ENCODE results near the gene DNAH3. TPM values are rescaled to one million over a fixed set of nuclear protein-coding genes. Genes with fewer than 3 reads are reported as not detected.

The DNAH3 gene
- total and polyA plus RNA-seq, 2 of the 8 experiments (the other 6 are each of a cell fraction or from before 2014, with no cell fraction given): 0.57 to 0.71 TPM

- no peaks in the 10 kb centered on the region for H3K27me3 ChIP-seq (replicated peaks in 1 of 4; ENCODE audit: control insufficient read depth in 3 of 4, extremely low read depth in 1 of 4, insufficient read depth in 3 of 4, low read length in 3 of 4)
- no peaks in the 10 kb centered on the region for H3K4me1 ChIP-seq (replicated peaks in 1 of 4; ENCODE audit: control insufficient read depth in 3 of 4, insufficient read depth in 4 of 4, low read length in 3 of 4)
- H4K20me1 ChIP-seq (replicated peaks in 1 of 2; ENCODE audit: control insufficient read depth in 1 of 2, insufficient read depth in 2 of 2, low read length in 2 of 2): no peaks in the 10 kb centered on the region
- no peak overlapping the region for H2BK5ac ChIP-seq (ENCODE audit: low read depth, low read length)
- no peak overlapping the region for H3K27ac ChIP-seq (ENCODE audit: low read depth, low read length)
- no peak overlapping the region for H2BK15ac ChIP-seq (ENCODE audit: low read length)
- no peak overlapping the region for H3K9ac ChIP-seq (replicated peaks in 1 of 4; ENCODE audit: extremely low read depth in 1 of 4, low read depth in 3 of 4, low read length in 3 of 4)
- no peak overlapping the region for H2BK120ac ChIP-seq (replicated peaks; ENCODE audit: low read depth, low read length)
- FAIRE-seq (no peak), DNase-seq (ENCODE audit: low read depth in 1 of 2, low spot score in 2 of 2) (no peak)
- no peak overlapping the region for H2AK5ac ChIP-seq (ENCODE audit: low read depth, low read length)
- H4K91ac ChIP-seq (replicated peaks; ENCODE audit: insufficient read length, low read length): no peak overlapping the region
- no peak overlapping the region for H2AFZ ChIP-seq (ENCODE audit: low read length)
- H3K79me1 ChIP-seq (ENCODE audit: low read depth, low read length): no peaks in the 10 kb centered on the region
- no peak overlapping the region for H3K56ac ChIP-seq (replicated peaks; ENCODE audit: insufficient read length, low read depth, low read length)
- H2BK20ac ChIP-seq (ENCODE audit: low read length): no peak overlapping the region
- H3K18ac ChIP-seq (ENCODE audit: extremely low read depth, low read length): no peak overlapping the region
- no peak overlapping the region for H3K4me3 ChIP-seq (ENCODE audit: extremely low read depth in 1 of 4, insufficient read depth in 2 of 4, low read depth in 3 of 4, low read length in 4 of 4)
- no peak overlapping the region for H2BK12ac ChIP-seq (ENCODE audit: low read depth, low read length)
- POLR2A ChIA-PET (ENCODE audit: partially characterized antibody): no interaction called here
- H3K79me2 ChIP-seq (ENCODE audit: control insufficient read depth in 1 of 2, insufficient read depth in 2 of 2, low read length in 2 of 2): no peaks in the 10 kb centered on the region
- H3K4me2 ChIP-seq (ENCODE audit: insufficient read depth in 1 of 2, low read depth in 2 of 2, low read length in 2 of 2): no peak overlapping the region
- H3K36me3 ChIP-seq (ENCODE audit: control insufficient read depth in 2 of 4, insufficient read depth in 4 of 4, low read length in 3 of 4): no peaks in the 10 kb centered on the region; a peak in 1 of 8 replicates
- no peak overlapping the region for H4K5ac ChIP-seq (ENCODE audit: insufficient read length, low read depth, low read length)
- H3K23me2 ChIP-seq (ENCODE audit: low read depth, low read length): no peaks in the 10 kb centered on the region
- no peak overlapping the region for H3K23ac ChIP-seq (ENCODE audit: insufficient read length)
- no peak overlapping the region for H3K4ac ChIP-seq (replicated peaks; ENCODE audit: insufficient read length, low read depth, low read length)
- no peak overlapping the region for H3K14ac ChIP-seq (ENCODE audit: insufficient read length)
- H3K9me3 ChIP-seq (ENCODE audit: insufficient read depth in 2 of 2, low read depth in 1 of 2, low read length in 1 of 2): no peaks in the 10 kb centered on the region
- WGBS, 2 experiments (ENCODE audit: extremely low coverage in 1 of 2, insufficient coverage in 1 of 2, insufficient read length in 1 of 2, insufficient replicate concordance in 2 of 2, low coverage in 1 of 2, low lambda C conversion rate in 2 of 2, missing lambda C conversion rate in 1 of 2): 87% methylated on average over 5 of the region's 5 CpGs; no CpG with 5 or more reads in 1 of the 2 experiments
- no peak overlapping the region for H4K8ac ChIP-seq (ENCODE audit: extremely low read depth, insufficient read depth, low read length)
- CTCF ChIA-PET (ENCODE audit: partially characterized antibody): no interaction called here
- no peak for TF ChIP-seq ATF2 (IDR thresholded peaks at IDR 0.05; ENCODE audit: low read length)
- no peak for TF ChIP-seq JUN (IDR thresholded peaks at IDR 0.05; ENCODE audit: low read depth, low read length)
- no peak for TF ChIP-seq EGR1 (IDR thresholded peaks at IDR 0.05; ENCODE audit: borderline replicate concordance, low read depth, low read length)
- no peak for TF ChIP-seq SIX5 (IDR thresholded peaks at IDR 0.05; ENCODE audit: low read depth, low read length)
- TF ChIP-seq RBBP5 (IDR thresholded peaks at IDR 0.05; ENCODE audit: borderline replicate concordance, low read depth, low read length): no peak
- TF ChIP-seq EZH2 (IDR thresholded peaks at IDR 0.05; ENCODE audit: low read depth, low read length, severe bottlenecking): no peak
- TF ChIP-seq CEBPB (IDR thresholded peaks at IDR 0.05; ENCODE audit: low read depth, low read length): no peak
- no peak for TF ChIP-seq SAP30 (IDR thresholded peaks at IDR 0.05; ENCODE audit: insufficient read depth, insufficient replicate concordance, low read length)
These were observed 189.7 kb downstream of the DNAH3 start for GRCh38 chr16:20960899-20961298.

Measured in H1 (cell line).